Measurements from ENCODE around the gene CDKN2C.
"Not testable (repeated sequence)": the region's sequence is repeated elsewhere in the genome, so short reads cannot be mapped to it uniquely, and the experiment has no call there.

CDKN2C gene

DNA sequence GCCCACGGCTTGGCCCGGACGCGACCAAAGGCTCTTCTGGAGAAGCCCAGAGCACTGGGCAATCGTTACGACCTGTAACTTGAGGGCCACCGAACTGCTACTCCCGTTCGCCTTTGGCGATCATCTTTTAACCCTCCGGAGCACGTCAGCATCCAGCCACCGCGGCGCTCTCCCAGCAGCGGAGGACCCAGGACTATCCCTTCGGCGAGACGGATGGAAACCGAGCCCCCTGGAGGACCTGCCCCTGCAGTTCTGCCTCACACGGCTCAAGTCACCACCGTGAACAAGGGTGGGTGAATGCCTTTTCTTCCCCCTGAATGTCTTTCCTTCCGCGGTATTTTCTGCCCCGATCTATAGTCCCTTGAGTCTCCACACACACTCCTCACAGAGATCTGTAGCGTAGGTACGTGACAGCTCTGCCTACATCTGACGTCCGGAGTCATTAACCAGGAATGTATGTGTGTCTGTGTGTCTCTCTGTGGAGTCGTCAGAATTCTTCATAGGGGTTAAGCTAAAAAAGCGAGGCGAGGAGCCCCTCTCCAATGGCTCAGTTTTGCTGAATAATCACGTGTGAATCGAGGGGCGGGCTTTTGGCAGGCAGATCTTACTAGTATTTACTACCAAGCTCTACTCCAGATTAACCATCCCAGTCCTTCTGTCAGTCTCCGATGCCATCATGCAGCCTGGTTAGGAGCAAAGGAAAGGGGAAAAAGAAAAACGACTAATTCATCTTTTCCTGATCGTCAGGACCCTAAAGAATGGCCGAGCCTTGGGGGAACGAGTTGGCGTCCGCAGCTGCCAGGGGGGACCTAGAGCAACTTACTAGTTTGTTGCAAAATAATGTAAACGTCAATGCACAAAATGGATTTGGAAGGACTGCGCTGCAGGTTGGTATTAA is at the start of gene CDKN2C:
Gene CDKN2C (plus strand): TSS at position 635 of the 898 bp plus-strand sequence. CDS start 124 bp downstream, at position 759.
- peak; percentile 59 for DNase-seq

DNA sequence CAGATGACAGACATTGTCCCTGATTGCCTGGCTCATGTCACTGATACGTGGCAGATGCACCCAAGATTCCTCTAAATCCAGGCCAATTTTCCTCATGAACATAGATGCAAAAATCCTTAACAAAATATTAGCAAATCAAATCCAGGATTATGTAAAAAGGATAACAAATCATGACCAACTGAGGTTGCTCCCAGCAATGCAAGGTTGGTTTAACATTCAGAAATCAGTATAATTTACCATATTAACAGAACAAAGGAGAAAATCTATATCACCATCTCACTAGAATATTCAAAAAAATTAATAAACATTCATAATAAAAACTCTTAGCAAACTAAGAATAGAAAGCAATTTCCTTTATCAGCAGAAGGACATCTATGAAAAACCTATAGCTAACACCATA is 49.6 kb upstream of the CDKN2C start:
- no peak for DNase-seq

DNA sequence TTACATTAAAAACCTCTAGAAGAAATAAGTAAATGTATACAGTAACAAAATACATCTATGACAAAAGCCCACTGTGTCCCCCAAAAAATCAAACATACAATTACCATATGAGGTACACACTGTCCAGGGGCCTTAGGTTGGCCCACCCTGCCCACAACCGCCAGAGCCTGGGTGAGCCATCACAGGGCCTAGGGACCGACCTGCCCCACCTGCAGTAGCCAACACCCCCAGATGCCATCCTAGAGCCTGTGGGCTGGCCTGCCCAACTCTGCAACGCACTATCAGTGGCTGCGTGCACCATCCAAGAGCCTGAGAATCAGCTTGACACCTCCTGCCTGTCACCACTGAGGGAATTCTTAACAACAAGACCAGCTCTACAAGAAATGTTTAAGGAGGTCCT is 49.0 kb upstream of the CDKN2C start:
- DNase-seq: no peak

DNA sequence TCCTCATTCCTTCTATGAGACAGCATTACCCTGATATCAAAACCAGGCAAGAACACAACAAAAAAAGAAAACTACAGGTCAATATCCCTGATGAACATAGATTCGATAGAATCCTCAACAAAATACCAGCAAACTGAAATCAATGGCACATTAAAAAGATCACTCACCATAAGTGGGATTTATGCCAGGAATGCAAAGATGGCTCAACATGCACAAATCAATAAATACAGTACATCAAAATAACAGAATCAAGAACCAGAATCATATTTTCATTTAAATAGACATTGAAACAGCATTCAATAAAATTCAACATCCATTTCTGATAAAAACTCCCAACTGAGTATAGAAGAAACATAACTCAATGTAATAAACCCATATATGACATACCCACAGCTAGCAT is 46.5 kb upstream of the CDKN2C start:
- DNase-seq: no peak

DNA sequence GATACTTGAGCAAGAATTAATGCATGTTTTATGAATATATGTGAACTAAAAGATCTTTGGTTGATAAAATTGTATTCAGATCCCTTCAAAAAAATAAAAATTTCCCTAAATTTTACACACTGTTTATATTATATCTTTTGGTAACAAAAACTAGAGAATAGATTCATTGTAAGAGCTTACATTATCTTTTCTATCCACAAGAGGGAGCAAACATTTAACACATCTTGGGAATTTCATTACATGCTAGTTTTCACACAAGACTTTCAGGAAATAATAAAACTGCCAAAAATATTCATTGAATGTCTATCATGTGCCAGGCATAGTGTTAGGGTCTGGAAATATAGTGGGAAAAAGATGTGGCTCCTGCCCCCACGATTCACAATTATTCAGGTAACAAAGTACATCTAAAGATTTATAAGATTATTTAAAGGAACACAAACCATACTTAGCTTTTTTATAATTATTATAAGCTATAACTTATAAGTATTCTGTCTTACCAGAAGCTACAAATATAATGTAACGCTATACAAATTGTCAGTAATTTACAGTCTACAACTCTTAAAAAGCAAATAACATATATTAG is 40.6 kb upstream of the CDKN2C start:
- DNase-seq: no peak

DNA sequence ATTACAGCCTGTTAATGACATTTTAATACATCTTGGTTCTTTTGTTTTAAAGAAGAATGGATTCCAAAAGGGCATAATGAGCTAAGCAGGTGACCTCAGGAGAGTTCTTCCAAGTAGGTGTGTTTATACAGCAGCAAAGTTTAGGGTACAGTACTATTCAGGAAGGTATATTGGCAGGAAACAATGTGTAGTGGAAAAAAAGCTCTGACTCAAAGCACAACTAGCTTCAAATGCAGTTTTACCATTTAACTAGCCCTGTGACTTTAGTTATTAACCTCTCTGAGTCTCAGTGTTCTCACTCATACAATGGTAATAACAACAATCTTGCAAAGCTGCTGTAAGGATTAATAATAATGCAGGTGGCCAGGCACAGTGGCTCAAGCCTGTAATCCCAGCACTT is 39.9 kb upstream of the CDKN2C start:
- DNase-seq: no peak

DNA sequence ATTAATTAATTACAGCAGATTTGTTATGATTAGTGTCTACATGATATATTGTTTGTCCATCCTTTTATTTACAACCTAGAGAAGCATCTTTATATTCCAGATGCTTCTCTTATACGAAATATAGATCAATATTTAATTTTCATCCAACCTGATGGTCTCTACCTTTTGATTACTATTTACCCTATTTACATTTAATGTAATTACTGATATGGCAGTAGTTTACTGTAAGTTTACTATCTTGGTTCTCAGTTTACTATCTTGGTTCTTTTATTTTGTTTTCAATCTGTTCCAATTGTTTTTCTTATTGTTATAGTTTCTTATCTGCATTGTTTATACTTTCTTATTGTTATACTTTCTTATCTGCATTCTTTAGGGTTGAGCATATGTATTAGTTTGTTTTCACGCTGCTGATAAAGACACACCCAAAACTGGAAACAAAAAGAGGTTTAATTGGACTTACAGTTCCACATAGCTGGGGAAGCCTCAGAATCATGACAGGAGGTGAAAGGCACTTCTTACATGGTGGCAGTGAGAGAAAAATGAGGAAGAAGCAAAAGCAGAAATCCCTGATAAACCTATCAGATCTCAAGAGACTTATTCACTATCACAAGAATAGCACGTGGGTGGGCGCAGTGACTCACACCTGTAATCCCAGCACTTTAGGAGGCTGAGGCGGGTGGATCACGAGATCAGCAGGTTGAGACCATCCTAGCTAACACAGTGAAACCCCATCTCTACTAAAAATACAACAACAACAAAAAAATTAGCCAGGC is 38.9 kb upstream of the CDKN2C start:
- DNase-seq: peak; percentile 48

DNA sequence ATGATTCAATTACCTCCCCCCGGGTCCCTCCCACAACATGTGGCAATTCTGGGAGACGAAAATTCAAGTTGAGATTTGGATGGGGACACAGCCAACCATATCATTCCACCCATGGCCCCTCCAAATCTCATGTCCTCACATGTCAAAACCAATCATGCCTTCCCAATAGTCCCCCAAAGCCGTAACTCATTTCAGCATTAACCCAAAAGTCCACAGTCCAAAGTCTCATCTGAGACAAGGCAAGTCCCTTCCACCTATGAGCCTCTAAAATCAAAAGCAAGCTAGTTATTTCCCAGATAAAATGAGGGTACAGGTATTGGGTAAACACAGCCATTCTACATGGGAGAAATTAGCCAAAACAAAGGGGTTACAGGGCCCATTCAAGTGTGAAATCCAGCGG is 38.0 kb upstream of the CDKN2C start:
- DNase-seq: not testable (repeated sequence)

DNA sequence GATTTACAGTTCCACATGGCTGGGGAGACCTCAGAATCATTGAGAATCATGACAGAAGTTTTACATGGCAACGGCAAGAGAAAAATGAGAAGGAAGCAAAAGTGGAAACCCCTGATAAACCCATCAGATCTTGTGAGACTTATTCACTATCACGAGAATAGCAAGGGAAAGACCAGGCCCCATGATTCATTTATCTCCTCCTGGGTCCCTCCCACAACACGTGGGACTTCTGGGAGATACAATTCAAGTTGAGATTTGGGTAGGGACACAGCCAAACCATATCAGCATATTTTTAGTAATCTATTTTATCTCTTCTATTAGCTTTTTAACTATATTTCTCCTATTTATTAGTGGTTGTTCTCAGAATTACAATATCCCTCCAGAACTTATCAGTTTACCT is 36.3 kb upstream of the CDKN2C start:
- DNase-seq: not testable (repeated sequence)

DNA sequence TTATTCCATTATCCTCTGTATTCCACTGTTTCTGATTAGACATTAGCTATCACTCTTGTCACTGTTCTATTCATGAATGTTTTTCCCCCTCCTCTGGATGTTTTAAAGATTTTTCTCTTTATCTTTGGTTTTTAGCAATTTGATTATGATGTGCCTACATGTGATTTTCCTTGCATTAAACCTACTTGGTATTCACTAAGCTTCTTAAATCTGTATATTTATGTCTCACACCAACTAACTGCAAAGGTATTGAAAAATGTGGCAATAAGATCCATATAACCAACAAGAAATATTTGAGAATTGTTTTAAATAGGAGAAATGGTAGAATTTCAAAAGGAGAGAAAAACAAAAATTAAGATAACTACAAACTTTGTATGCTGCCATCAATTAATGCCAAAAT is 35.2 kb upstream of the CDKN2C start:
- DNase-seq: no peak

DNA sequence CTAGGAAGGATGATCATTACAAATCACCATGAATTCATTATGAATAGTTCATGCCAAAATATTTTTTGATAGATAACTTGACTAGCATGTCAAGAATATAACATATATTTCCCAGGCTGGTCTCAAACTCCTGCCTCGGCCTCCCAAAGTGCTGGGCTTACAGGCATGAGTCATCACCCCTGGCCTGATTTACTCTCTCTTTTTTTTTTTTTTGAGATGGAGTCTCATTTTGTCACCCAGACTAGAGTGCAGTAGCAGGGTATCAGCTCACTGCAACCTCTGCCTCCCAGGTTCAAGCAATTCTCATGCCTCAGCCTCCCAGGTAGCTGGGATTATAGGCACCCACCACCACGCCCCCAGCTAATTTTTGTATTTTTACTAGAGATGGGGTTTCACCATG is 34.8 kb upstream of the CDKN2C start:
- DNase-seq: not testable (repeated sequence)

DNA sequence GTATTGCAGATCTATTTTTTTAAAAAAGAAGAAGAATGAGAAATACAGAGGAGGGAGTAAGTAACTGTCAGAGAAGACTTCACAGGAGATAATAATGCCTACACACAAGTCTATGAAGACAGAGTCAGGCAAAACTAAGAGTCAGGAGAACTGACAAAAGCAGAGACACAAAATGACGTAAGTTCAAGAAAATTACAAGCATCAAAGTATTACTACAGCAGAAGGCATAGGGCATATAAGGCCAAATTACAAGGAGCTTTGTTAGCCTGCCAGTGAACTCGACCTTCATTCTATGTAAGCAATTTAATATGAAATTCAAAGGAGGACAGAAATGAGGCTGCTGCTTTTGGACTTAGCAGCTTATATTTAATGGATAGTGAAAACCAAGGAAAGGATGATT is 33.7 kb upstream of the CDKN2C start:
- DNase-seq: no peak

DNA sequence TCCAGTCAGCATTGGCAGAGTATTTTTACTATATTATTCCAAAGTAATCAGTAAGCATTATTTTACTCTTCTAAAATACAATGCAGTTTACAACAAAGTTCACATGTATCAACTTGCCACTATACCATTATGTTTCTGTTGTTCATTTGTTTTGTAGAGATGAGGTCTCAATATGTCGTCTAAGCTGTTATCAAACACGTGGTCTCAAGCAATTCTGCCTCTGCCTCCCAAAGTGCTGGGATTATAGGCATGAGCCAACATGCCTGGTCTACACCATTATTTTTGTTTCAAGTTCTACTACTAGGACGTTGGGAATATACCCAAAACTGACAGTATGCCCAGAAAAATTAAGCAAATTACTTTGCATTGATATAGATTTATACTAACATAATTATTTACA is 29.8 kb upstream of the CDKN2C start:
- no peak for DNase-seq

DNA sequence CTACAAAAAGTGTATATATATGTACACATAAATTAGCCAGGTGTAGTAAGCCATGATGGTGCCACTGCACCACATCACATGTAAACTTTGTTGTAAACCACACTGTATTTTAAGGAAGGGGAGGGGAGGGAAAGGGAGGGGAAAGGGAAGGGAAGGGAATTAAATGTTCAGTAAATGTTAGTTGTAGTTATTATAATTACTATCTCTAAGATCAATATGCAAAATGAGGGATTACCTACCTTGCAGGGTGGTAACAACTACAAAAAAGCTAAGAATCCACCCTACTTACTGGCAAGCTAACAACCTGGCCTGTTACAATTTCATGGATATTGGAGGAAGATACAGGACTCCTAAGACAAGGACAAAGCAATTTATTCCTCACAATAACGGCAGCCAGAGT is 27.7 kb upstream of the CDKN2C start:
- DNase-seq: no peak

DNA sequence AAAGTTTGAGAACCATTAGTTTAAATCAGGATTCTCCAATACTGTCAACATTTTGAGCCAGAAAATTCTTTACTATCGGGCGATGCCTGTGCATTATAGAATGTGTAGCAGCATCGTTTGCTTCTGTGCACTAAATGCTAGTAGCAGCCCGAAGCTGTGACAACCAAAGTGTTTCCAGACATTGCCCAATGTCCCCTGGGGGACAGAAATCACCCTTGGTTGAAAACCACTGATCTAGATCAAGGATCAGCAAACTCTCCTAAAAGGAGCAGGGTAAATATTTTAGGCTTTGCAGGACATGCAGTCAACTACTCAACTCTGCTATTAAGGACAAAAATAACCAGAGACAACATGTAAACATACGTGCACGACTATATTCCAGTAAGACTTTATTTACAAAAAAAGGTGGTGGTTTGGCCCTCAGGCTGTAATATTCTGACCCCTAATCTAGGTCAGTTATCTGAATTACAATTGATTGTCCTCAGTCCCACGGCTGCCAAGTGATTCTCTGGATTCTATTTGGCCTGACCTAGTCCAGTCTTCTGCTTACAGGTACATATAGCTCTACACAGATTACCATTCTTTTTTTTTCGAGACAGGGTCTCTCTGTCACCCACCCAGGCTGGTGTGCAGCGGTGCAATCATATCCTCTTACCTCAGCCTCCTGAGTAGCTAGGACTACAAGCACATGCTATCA is 20.6 kb upstream of the CDKN2C start:
- no peak for DNase-seq

DNA sequence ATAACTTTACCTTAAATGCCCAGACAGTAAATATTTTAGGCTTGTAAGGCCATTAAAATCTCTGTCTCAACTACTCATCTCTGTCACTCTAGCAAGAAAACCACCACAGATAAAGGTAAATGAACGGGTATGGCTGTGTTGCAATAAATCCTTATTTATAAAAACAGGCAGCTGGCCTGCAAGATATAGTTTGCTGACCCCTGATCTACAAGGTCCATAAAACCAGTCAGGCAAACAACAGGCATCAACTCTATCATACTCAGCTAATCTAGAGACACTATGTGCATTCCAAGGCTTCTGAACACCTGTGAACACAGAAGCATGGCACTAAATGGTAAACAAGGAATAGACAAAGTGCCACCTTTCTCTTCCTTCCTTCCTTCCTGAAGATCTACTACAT is 19.6 kb upstream of the CDKN2C start:
- no peak for DNase-seq

DNA sequence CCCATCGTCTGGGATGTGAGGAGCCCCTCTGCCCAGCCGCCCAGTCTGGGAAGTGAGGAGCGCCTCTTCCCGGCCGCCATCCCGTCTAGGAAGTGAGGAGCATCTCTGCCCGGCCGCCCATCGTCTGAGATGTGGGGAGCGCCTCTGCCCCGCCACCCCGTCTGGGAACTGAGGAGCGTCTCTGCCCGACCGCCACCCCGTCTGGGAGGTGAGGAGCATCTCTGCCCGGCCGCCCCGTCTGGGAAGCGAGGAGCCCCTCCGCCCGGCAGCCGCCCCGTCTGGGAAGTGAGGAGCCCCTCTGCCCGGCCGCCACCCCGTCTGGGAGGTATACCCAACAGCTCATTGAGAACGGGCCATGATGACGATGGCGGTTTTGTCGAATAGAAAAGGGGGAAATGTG is 17.5 kb upstream of the CDKN2C start:
- DNase-seq: not testable (repeated sequence)

DNA sequence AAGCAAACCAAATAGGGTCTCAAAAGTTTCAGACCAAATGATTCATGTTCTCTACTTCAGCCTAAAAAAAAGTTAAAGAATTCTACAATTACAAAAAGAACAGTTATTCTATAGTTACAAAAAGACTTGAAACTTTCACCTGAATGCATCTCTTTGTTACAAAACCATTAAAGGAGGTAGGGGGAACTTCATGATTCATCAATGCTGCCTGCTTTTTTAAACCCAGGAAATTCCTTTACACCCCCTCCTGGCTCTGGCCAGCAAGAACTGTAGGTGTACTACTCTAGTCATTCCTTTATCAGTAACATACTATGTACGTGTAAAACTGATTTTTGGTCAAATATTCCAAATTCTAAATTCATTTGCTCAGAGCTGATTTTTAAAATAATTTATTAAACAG is 14.9 kb upstream of the CDKN2C start:
- DNase-seq: no peak

DNA sequence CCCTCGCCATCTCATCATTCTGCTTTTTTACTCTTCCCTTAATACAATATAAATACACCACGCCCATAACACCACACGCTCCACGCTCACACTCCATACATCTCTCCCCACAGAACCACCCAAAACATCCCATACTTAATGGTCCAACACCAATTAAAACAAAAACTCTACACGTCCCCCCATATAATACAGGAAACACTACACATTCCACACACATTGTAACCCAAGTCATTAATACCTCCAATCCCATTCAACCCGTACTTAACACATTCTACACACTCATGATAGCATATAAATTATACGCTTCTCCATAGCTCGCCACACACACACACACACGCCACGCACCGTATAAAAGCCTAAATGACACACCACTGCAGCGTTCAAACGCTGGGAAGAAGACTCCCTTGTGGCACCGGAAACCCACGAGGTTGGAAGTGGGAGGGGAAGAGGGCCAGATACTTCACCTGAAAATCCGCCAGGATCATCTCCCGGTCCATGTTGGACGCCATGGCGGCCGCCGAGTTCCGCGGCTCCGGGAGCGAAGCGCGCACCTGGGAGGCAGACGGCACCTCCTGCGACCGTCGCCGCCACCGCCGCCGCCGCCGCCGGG is 10.6 kb upstream of the CDKN2C start:
- DNase-seq: peak; percentile 56

DNA sequence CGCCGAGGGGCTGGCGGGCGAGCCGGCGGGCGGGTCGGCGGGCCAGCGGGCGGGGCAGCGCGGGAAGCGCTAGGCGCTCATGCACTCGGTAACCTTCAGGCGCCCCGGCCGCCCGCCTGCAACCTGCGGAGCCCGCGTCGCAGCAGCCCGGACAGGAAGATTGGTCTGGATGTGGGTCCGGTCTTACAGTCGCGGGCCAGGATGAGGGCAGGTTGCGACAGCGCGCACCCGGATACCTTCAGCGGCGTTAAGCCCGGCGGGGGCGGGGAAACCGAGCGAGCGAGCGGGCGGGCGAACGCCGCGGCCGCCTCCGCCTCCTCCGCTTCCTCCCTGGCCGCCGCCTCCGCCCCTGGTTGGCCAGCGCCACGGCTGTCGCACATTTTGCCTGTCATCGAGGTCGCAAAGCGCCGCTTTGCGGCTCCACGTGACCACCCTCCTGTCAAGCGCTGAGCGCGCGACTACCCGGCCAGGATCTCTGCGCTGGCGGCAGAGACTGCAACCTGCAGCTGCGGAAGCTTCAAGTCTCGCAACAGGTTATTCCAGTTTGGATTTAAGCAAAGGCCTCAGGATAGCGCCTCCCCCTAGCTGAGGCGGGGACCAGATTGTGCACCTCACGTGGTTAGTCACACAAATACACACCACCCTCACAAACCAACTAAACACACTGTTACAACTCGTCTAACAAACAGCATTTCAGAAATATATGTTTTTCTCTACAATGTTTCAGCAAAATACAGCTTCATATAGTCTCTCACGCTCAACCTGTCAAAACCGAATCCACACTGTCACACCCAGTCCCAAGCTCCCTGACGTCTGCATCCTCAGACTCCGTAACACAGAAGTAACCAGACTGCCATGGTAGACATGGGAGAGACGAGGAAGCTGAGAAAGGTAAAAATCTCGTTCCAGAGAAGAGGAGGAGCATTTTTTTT is 9.9 kb upstream of the CDKN2C start, which contains the start of gene FAF1:
Gene FAF1 (minus strand): TSS at position 355 of the 932 bp plus-strand sequence. CDS start 456 bp downstream, outside the sequence.
- DNase-seq: peak; percentile 97

DNA sequence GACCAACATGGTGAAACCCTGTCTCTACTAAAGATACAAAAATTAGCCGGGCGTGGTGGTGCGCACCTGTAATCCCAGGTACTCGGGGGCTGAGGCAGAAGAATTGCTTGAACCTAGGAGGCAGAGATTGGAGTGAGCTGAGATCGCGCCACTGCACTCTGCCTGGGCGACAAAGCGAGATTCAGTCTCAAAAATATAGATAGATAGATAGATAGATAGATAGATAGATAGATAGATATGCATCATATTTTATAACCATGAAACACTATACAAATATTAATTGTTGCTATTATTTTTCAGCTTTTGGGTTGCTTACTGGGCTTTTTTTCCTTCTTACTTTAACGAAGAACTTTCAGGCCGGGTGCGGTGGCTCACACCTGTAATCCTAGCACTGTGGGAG is 5.2 kb upstream of the CDKN2C start:
- no peak for DNase-seq

Measured in stimulated activated CD8-positive, alpha-beta memory T cell treated with anti-CD3 and anti-CD28 coated beads, Interleukin-4, amount 100 ng/mL, for 48 hours (primary cell).